Body of pancreas (tissue), 4 donors: ENCODE results near the gene THBS3. TPM values are rescaled to one million over a fixed set of nuclear protein-coding genes. Genes with fewer than 3 reads are reported as not detected.

Experiments
- ATAC-seq: fragments of 150-250 bp; one replicate; pipeline ENCODE4 v1.9.1; 2016
- DNase-seq, 4 donors: peaks; one replicate each; pipeline ENCODE4 v3.0.0-alpha.2; 2019
- H3K27ac ChIP-seq, 4 donors: fragments of 200-600 bp; sonication (generic); 1 replicate in 3 of 4; 2 replicates in 1 of 4; pipeline versions ENCODE4 v1.5.1 to v1.6.1; 2016 to 2019; ENCODE audit warnings: mild to moderate bottlenecking in 1 of 4, mixed read lengths in 1 of 4, moderate library complexity in 1 of 4
- H3K27me3 ChIP-seq, 2 donors: fragments of 200-600 bp; sonication (generic); one replicate each; pipeline ENCODE4 v1.6.0; 2016; ENCODE audit warnings: mild to moderate bottlenecking in 1 of 2
- H3K36me3 ChIP-seq, 2 donors: fragments of 200-600 bp; sonication (generic); replicated peaks in 1 of 2; 2 replicates each; pipeline ENCODE4 v1.5.1; 2016; ENCODE audit warnings: low read depth in 2 of 2; ENCODE audit not compliant: insufficient read depth in 1 of 2
- H3K4me1 ChIP-seq: fragments of 200-600 bp; sonication (generic); one replicate; pipeline ENCODE4 v1.6.0; 2016
- H3K4me3 ChIP-seq, 2 donors: fragments of 200-600 bp; sonication (generic); 1 replicate in 1 of 2; 2 replicates in 1 of 2; pipeline ENCODE4 v1.5.1; 2016 to 2019
- H3K9me3 ChIP-seq, 3 donors: fragments of 200-600 bp; sonication (generic); 1 replicate in 2 of 3; 2 replicates in 1 of 3; pipeline ENCODE4 v1.5.1; 2016
- CTCF ChIP-seq, 7 experiments: fragments of 450-650 bp in 4 of 7; fragments of 200-600 bp in 3 of 7; sonication (generic) in 3 of 7; IDR thresholded peaks; one replicate each; pipeline ENCODE4 v1.5.1; 2016 to 2019; ENCODE audit warnings: antibody characterized with exemption in 7 of 7
- POLR2A ChIP-seq, 3 donors: fragments of 450-650 bp; IDR thresholded peaks; one replicate each; pipeline ENCODE4 v1.6.1; 2016; ENCODE audit warnings: antibody characterized with exemption in 3 of 3, mild to moderate bottlenecking in 2 of 3
- WGBS, 2 donors: methylation state at CpG; one replicate each; pipeline ENCODE4 v1.1.5; 2017; 5-methylcytosine and 5-hydroxymethylcytosine counted together
- intact Hi-C: fragments of 100-400 bp; cut with DNase I; formaldehyde crosslinking; loops from one replicate; pipeline ENCODE4 v1.15.1; 2023
- total RNA-seq, 2 donors: library from RNA; depleted of rRNA; stranded (reverse); fragments of >200 nt; gene quantifications; one replicate each; pipeline ENCODE4 v1.1.0, GENCODE V29; 2016

Gene THBS3
- total RNA-seq, 2 donors from 2014 or later = 15.0 to 21.1 TPM

GRCh38 chr1:155183775-155184221 is 23.9 kb downstream of the THBS3 start:
- ATAC-seq (no peak), DNase-seq (no peak)
- intact Hi-C loops = no loop called here
- TF ChIP-seq POLR2A (IDR thresholded peaks at IDR 0.05) = no peak
- no peak for TF ChIP-seq CTCF (IDR thresholded peaks at IDR 0.05)
- peaks cover 46% of the 10 kb centered on the region for H3K4me1 ChIP-seq
- no peaks in the 10 kb centered on the region for H3K9me3 ChIP-seq
- H3K27ac ChIP-seq = peak overlapping the region in 2 of 4 donors; percentile 92
- H3K27me3 ChIP-seq = no peaks in the 10 kb centered on the region
- 90 to 96% methylated on average over 16 to 17 of the region's 20 CpGs for WGBS, 2 donors
- H3K4me3 ChIP-seq = no peak overlapping the region
- no peaks in the 10 kb centered on the region for H3K36me3 ChIP-seq

- no peak overlapping the region for H3K27ac ChIP-seq
- H3K9me3 ChIP-seq = no peaks in the 10 kb centered on the region
- no peak for DNase-seq
- intact Hi-C loops = no loop called here
- peaks cover 35% of the 10 kb centered on the region for H3K4me1 ChIP-seq
- WGBS, 2 donors = 89 to 96% methylated on average over 4 to 7 of the region's 7 CpGs
- no peak for TF ChIP-seq CTCF (IDR thresholded peaks at IDR 0.05)
- TF ChIP-seq POLR2A (IDR thresholded peaks at IDR 0.05) = no peak
- ATAC-seq = no peak
- H3K36me3 ChIP-seq = no peaks in the 10 kb centered on the region
- H3K27me3 ChIP-seq = no peaks in the 10 kb centered on the region
- no peak overlapping the region for H3K4me3 ChIP-seq
Observed at GRCh38 chr1:155182052-155182550, 25.6 kb downstream of the THBS3 start.

- intact Hi-C loops = no loop called here
- Histone ChIP-seq H3K27me3 (no peaks in the 10 kb centered on the region), H3K27ac (no peak overlapping the region), H3K4me3 (no peak overlapping the region), H3K36me3 (no peaks in the 10 kb centered on the region), H3K9me3 (no peaks in the 10 kb centered on the region), H3K4me1 (peaks cover 35% of the 10 kb centered on the region)
- DNase-seq (peak in 2 of 4 donors; percentile 28 to 42), ATAC-seq (no peak)
- WGBS, 2 donors = 76 to 83% methylated on average over 9 to 18 of the region's 18 CpGs
- TF ChIP-seq POLR2A (IDR thresholded peaks at IDR 0.05) = no peak
- TF ChIP-seq CTCF (IDR thresholded peaks at IDR 0.05) = no peak
Observed at GRCh38 chr1:155181371-155182051, 26.2 kb downstream of the THBS3 start.

- no peaks in the 10 kb centered on the region for H3K9me3 ChIP-seq
- 83 to 90% methylated on average over 18 to 31 of the region's 31 CpGs for WGBS, 2 donors
- H3K4me3 ChIP-seq = no peak overlapping the region
- H3K27ac ChIP-seq = peak overlapping the region in 1 of 4 donors; percentile 25
- H3K4me1 ChIP-seq = peaks cover 16% of the 10 kb centered on the region
- intact Hi-C loops = loop anchor here (10.0 kb wide), 1 partner anchor 45 kb away; no protein-coding TSS in a partner anchor
- TF ChIP-seq CTCF (IDR thresholded peaks at IDR 0.05) (no peak), POLR2A (IDR thresholded peaks at IDR 0.05) (no peak)
- peak in 2 of 4 donors; percentile 11 to 45 for DNase-seq
- ATAC-seq = no peak
- H3K36me3 ChIP-seq = no peaks in the 10 kb centered on the region
- H3K27me3 ChIP-seq = no peaks in the 10 kb centered on the region
Observed at GRCh38 chr1:155179112-155180031, 28.3 kb downstream of the THBS3 start.
